Neuronal stem cell (in vitro differentiated cells): ENCODE measurements around the gene ZNF764.

Experiments used
- DNase-seq: peaks from one replicate; pipeline ENCODE4 v3.0.0-alpha.2; 2013; ENCODE audit warnings: low spot score
- H2AFZ ChIP-seq: one replicate; pipeline ENCODE4 v1.6.1; 2013; ENCODE audit warnings: mild to moderate bottlenecking, low read length, inconsistent platforms
- H2AK5ac ChIP-seq: 2 replicates; pipeline ENCODE4 v1.6.1; 2013; ENCODE audit warnings: low read depth, mild to moderate bottlenecking, inconsistent platforms, low read length, moderate library complexity, mixed read lengths
- H2BK120ac ChIP-seq: 2 replicates; pipeline ENCODE4 v1.6.1; 2013; ENCODE audit warnings: low read depth, mild to moderate bottlenecking, inconsistent platforms, low read length, moderate library complexity, mixed read lengths
- H2BK12ac ChIP-seq: one replicate; pipeline ENCODE4 v1.6.1; 2013; ENCODE audit warnings: low read length, inconsistent platforms
- H2BK15ac ChIP-seq: 2 replicates; pipeline ENCODE4 v1.6.1; 2013; ENCODE audit warnings: mild to moderate bottlenecking, low read length, inconsistent platforms, mixed read lengths
- H2BK5ac ChIP-seq: one replicate; pipeline ENCODE4 v1.6.1; 2013; ENCODE audit warnings: inconsistent platforms, mild to moderate bottlenecking, low read length, moderate library complexity
- H3K14ac ChIP-seq: one replicate; pipeline ENCODE4 v1.6.1; 2013; ENCODE audit warnings: low read length, inconsistent platforms
- H3K18ac ChIP-seq: 2 replicates; pipeline ENCODE4 v1.6.1; 2013; ENCODE audit warnings: low read length, inconsistent platforms
- H3K23ac ChIP-seq: 2 replicates; pipeline ENCODE4 v1.6.1; 2013; ENCODE audit warnings: low read depth, mild to moderate bottlenecking, mixed read lengths, low read length, inconsistent platforms; ENCODE audit not compliant: poor library complexity
- H3K27ac ChIP-seq: replicated peaks from 3 replicates; pipeline ENCODE4 v1.5.1; 2013; ENCODE audit warnings: low read length, inconsistent platforms
- H3K27me3 ChIP-seq, 3 experiments: 2 replicates each; pipeline ENCODE4 v1.6.1; 2013; ENCODE audit warnings: low read length in 3 of 3, mild to moderate bottlenecking in 2 of 3, inconsistent platforms in 1 of 3, low read depth in 1 of 3, mixed read lengths in 1 of 3, moderate library complexity in 1 of 3; ENCODE audit not compliant: control insufficient read depth in 3 of 3, insufficient read depth in 3 of 3
- H3K36me3 ChIP-seq, 2 donors: replicated peaks in 1 of 2; 2 replicates each; pipeline ENCODE4 v1.6.1; 2013; ENCODE audit warnings: low read length in 2 of 2; ENCODE audit not compliant: control insufficient read depth in 2 of 2, insufficient read depth in 2 of 2
- H3K4ac ChIP-seq: 2 replicates; pipeline ENCODE4 v1.6.1; 2013; ENCODE audit warnings: inconsistent platforms, mild to moderate bottlenecking, low read length, moderate library complexity
- H3K4me1 ChIP-seq, 2 donors: 1 replicate in 1 of 2; 2 replicates in 1 of 2; pipeline ENCODE4 v1.6.1; 2013; ENCODE audit warnings: low read length in 2 of 2, low read depth in 1 of 2; ENCODE audit not compliant: control insufficient read depth in 2 of 2, insufficient read depth in 1 of 2
- H3K4me2 ChIP-seq: one replicate; pipeline ENCODE4 v1.6.1; 2013; ENCODE audit warnings: mild to moderate bottlenecking, low read length, inconsistent platforms; ENCODE audit not compliant: insufficient read depth, poor library complexity, severe bottlenecking
- H3K4me3 ChIP-seq, 2 donors: 2 replicates each; pipeline ENCODE4 v1.5.1; 2013; ENCODE audit warnings: low read length in 2 of 2, mild to moderate bottlenecking in 2 of 2, inconsistent platforms in 1 of 2, moderate library complexity in 1 of 2
- H3K79me1 ChIP-seq: one replicate; pipeline ENCODE4 v1.6.1; 2013; ENCODE audit warnings: low read depth, mild to moderate bottlenecking, inconsistent platforms, low read length, moderate library complexity
- H3K9ac ChIP-seq: one replicate; pipeline ENCODE4 v1.6.1; 2013; ENCODE audit warnings: mild to moderate bottlenecking, low read depth, low read length, inconsistent platforms; ENCODE audit not compliant: poor library complexity
- H3K9me3 ChIP-seq, 2 donors: replicated peaks in 1 of 2; 2 replicates each; pipeline versions ENCODE3 to v1.6.1; 2013; ENCODE audit warnings: low read length in 2 of 2, mild to moderate bottlenecking in 2 of 2, inconsistent platforms in 1 of 2, low read depth in 1 of 2, mixed read lengths in 1 of 2, moderate library complexity in 1 of 2; ENCODE audit not compliant: control insufficient read depth in 2 of 2, insufficient read depth in 1 of 2
- H4K8ac ChIP-seq: one replicate; pipeline ENCODE4 v1.6.1; 2013; ENCODE audit warnings: low read depth, mild to moderate bottlenecking, inconsistent platforms, low read length, moderate library complexity
- H4K91ac ChIP-seq: one replicate; pipeline ENCODE4 v1.6.1; 2013; ENCODE audit warnings: low read length, low read depth, mild to moderate bottlenecking, inconsistent platforms; ENCODE audit not compliant: poor library complexity
- WGBS, 2 donors: extraction: QIAGEN DNeasy Blood & Tissue Kit; methylation state at CpG; one replicate each; pipeline ENCODE4 v1.1.7; 2013; ENCODE audit warnings: missing lambda C conversion rate in 2 of 2, mixed read lengths in 1 of 2; ENCODE audit not compliant: insufficient read length in 2 of 2, insufficient replicate concordance in 1 of 2; ENCODE audit errors: extremely low coverage in 2 of 2; 5-methylcytosine and 5-hydroxymethylcytosine counted together

Gene ZNF764

DNA sequence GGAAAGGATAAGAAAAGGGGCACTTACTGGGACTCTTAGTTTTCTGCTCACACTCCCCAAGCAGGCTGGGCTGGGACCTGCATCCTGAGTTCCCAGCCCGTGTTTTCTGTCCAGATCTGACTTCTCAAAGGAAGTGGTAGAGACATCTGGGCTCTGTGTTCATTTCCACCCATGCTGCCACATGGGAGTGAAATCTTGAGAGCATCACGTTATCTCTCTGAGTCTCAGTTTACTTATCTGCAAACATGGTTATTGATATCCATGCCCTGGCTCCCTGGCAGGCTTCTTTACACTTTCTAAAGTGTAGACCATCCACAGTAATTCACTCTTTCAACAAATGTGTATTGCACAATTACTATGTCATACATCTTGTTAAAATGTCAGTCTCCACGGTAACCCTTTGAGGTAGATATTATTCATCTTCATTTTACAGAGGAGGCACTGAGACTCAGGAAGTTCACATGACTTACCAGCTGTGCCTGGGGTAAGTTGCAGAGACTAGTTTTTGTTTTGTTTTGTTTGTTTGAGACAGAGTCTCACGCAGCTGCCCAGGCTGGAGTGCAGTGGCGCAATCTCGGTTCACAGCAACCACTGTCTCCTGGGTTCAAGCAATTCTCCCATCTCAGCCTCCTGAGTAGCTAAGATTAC lies 9.9 kb upstream of the ZNF764 start:
- Histone ChIP-seq H3K4me2 (no peak overlapping the region), H4K91ac (no peak overlapping the region), H3K27me3 (no peaks in the 10 kb centered on the region), H3K4me1 (peaks cover 0 to 4% of the 10 kb centered on the region in 2 donors), H3K27ac (no peak overlapping the region), H3K14ac (no peak overlapping the region), H3K18ac (no peak overlapping the region), H3K23ac (no peak overlapping the region), H3K9ac (no peak overlapping the region), H3K4ac (no peak overlapping the region), H3K36me3 (peaks cover 0 to 7% of the 10 kb centered on the region in 2 donors), H3K79me1 (peaks cover 5% of the 10 kb centered on the region), H3K4me3 (no peak overlapping the region), H2BK15ac (no peak overlapping the region), H2AK5ac (no peak overlapping the region), H2BK120ac (no peak overlapping the region), H4K8ac (no peak overlapping the region), H3K9me3 (peaks cover 0 to 4% of the 10 kb centered on the region in 2 donors), H2AFZ (no peak overlapping the region), H2BK5ac (no peak overlapping the region), H2BK12ac (no peak overlapping the region)
- WGBS, 2 donors: no CpG with 5 or more reads among the region's 6 CpGs
- DNase-seq: no peak

DNA sequence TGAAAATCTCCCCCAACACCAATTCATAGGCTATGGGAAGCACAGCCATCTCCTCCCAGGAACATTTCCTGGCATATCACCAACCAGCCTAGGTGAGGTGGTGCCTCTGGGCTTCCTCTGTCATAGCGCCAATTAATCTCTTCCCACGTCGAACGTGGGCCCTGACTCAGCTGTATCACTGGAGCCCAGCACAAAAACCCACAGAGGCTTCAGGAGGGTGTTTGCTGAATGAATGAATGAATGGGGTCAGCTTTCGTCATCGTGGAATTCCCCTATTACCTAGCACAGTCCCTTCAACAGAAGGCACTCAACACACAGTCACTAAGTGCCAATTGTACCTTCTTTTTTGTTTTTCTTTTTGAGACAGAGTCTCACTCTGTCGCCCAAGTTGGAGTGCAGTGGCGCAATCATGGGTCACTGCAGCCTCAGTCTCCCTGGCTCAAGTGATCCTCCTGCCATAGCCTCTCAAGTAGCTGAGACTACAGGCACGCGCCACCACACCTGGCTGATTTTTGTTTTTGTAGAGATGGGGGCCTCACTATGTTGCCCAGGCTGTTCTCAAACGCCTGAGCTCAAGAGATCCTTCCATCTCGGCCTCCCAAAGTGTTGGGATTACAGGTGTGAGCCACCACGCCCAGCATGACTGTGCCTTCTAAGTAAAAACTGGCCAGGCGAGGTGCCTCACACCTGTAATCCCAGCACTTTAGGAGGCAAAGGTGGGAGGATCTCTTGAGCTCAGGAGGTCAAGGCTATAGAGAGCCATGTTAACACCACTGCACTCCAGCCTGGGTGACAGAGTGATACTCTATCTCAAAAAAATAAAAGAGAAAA lies 9.2 kb upstream of the ZNF764 start:
- Histone ChIP-seq H3K4me3 (no peak overlapping the region), H3K27ac (no peak overlapping the region)
- no CpG with 5 or more reads among the region's 14 CpGs for WGBS, 2 donors

DNA sequence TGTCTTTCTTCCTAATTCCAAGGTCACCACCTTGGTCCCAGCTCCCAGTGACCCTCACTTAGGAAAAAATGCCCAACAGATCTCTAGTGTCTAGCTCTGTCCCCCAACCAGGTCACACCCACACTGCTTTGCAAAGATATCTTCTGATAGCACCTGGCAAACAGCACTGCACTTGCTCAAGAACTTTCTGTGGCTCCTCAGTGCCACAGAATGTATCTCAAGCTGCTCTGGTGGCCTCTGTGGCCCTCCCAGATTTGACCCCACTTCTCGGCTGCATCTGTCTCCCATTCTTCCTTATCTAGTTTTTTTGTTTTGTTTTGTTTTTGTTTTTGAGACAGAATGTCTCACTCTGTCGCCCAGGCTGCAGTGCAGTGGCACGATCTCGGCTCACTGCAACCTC lies 8.4 kb upstream of the ZNF764 start:
- peak overlapping the region; percentile 31 for H2BK120ac ChIP-seq
- no peak overlapping the region for H3K23ac ChIP-seq
- no CpG with 5 or more reads among the region's 4 CpGs for WGBS, 2 donors
- peaks cover 0 to 7% of the 10 kb centered on the region in 2 donors for H3K36me3 ChIP-seq
- no peak overlapping the region for H3K18ac ChIP-seq
- no peak overlapping the region for H3K4me2 ChIP-seq
- H3K9me3 ChIP-seq: peaks cover 0 to 4% of the 10 kb centered on the region in 2 donors
- H3K4me3 ChIP-seq: no peak overlapping the region
- no peak overlapping the region for H3K27ac ChIP-seq
- peaks cover 5% of the 10 kb centered on the region for H3K79me1 ChIP-seq
- no peak overlapping the region for H4K8ac ChIP-seq
- no peak overlapping the region for H3K4ac ChIP-seq
- H3K27me3 ChIP-seq: peaks cover 0 to under 1% (median 0%) of the 10 kb centered on the region in 3 experiments
- H2BK5ac ChIP-seq: no peak overlapping the region
- H2AK5ac ChIP-seq: no peak overlapping the region
- DNase-seq: no peak
- H2BK15ac ChIP-seq: no peak overlapping the region
- H2BK12ac ChIP-seq: no peak overlapping the region
- H4K91ac ChIP-seq: no peak overlapping the region
- no peak overlapping the region for H2AFZ ChIP-seq
- H3K9ac ChIP-seq: no peak overlapping the region
- H3K14ac ChIP-seq: no peak overlapping the region
- H3K4me1 ChIP-seq: peaks cover 0 to 4% of the 10 kb centered on the region in 2 donors

More for the DNA sequence above, 9.2 kb upstream of the ZNF764 start:
- DNase-seq: no peak
- Histone ChIP-seq H4K91ac (no peak overlapping the region), H3K4me1 (peaks cover 0 to 4% of the 10 kb centered on the region in 2 donors), H3K4me2 (no peak overlapping the region), H3K4ac (no peak overlapping the region), H2AFZ (no peak overlapping the region), H3K18ac (no peak overlapping the region), H3K79me1 (peaks cover 5% of the 10 kb centered on the region), H2BK120ac (no peak overlapping the region), H2AK5ac (no peak overlapping the region), H2BK5ac (no peak overlapping the region), H3K9me3 (peaks cover 0 to 4% of the 10 kb centered on the region in 2 donors), H3K14ac (no peak overlapping the region), H3K23ac (no peak overlapping the region), H3K9ac (no peak overlapping the region), H2BK12ac (no peak overlapping the region), H4K8ac (no peak overlapping the region), H3K36me3 (peaks cover 0 to 7% of the 10 kb centered on the region in 2 donors), H3K27me3 (no peaks in the 10 kb centered on the region), H2BK15ac (no peak overlapping the region)

DNA sequence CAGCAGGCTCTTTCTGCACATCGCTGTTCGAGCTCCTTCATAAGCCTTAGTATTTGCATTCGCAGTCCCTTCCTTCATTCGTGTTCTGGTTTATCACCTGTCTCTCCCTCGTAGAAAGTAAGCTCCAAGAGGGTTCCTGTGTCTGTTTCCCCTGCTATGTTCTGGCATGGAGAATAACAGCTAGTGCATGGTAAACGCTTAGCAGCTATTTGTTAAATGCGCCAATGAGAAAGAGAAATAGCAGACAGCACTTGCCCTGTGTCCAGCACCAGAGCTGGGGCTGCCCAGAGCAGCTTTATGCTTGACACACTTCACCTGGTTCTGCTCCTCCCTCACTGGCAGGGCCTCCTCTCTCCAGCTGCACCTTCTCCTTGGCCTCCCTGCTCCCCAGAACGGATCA lies 7.8 kb upstream of the ZNF764 start:
- Histone ChIP-seq H3K9me3 (peaks cover 0 to 4% of the 10 kb centered on the region in 2 donors), H2AFZ (peak overlapping the region; percentile 58), H3K79me1 (peaks cover 5% of the 10 kb centered on the region), H3K4me2 (no peak overlapping the region), H3K18ac (no peak overlapping the region), H3K14ac (peak overlapping the region; percentile 71), H3K4me1 (peaks cover 0 to 4% of the 10 kb centered on the region in 2 donors), H4K91ac (peak overlapping the region; percentile 9), H3K27me3 (peaks cover 0 to 6% (median 0%) of the 10 kb centered on the region in 3 experiments), H4K8ac (no peak overlapping the region), H3K4me3 (no peak overlapping the region), H2BK5ac (no peak overlapping the region), H3K36me3 (peaks cover 0 to 7% of the 10 kb centered on the region in 2 donors), H3K27ac (no peak overlapping the region), H3K23ac (no peak overlapping the region), H3K9ac (no peak overlapping the region), H2BK15ac (no peak overlapping the region), H2AK5ac (no peak overlapping the region), H3K4ac (no peak overlapping the region), H2BK120ac (peak overlapping the region; percentile 31), H2BK12ac (no peak overlapping the region)
- no CpG with 5 or more reads among the region's 8 CpGs for WGBS, 2 donors
- DNase-seq: no peak
